HG03565 (cell line): Measurements from ENCODE around the gene SH3GLB2.
"Not testable (repeated sequence)": the region's sequence is repeated elsewhere in the genome, so short reads cannot be mapped to it uniquely, and the experiment has no call there.

Experiments
- ATAC-seq: cut with Tn5 transposase; IDR thresholded peaks from one replicate; pipeline ENCODE4 v1.9.1; 2021; ENCODE audit warnings: mild to moderate bottlenecking, moderate library complexity; ENCODE audit not compliant: unreplicated experiment

Gene SH3GLB2

DNA sequence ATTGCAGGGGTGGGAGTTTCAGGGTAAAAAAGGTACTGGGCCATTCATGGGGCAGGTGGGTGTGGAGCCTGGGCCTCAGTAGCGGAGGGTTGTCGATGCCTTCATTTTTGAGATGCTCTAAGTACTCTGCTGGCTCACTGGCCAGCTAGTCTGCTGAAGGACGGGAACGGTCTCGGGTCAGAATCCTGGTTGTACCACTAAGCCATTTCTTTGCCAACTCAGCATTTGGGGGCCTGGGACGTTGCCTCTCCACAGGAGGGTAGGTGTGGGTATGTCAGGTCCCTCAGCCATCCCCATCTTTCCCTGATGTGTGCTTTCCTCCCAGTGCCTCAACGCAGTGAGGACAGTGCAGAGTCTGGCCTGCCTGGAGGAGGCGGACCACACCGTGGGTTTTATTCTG is 25.1 kb downstream of the SH3GLB2 start:
- no peak for ATAC-seq

DNA sequence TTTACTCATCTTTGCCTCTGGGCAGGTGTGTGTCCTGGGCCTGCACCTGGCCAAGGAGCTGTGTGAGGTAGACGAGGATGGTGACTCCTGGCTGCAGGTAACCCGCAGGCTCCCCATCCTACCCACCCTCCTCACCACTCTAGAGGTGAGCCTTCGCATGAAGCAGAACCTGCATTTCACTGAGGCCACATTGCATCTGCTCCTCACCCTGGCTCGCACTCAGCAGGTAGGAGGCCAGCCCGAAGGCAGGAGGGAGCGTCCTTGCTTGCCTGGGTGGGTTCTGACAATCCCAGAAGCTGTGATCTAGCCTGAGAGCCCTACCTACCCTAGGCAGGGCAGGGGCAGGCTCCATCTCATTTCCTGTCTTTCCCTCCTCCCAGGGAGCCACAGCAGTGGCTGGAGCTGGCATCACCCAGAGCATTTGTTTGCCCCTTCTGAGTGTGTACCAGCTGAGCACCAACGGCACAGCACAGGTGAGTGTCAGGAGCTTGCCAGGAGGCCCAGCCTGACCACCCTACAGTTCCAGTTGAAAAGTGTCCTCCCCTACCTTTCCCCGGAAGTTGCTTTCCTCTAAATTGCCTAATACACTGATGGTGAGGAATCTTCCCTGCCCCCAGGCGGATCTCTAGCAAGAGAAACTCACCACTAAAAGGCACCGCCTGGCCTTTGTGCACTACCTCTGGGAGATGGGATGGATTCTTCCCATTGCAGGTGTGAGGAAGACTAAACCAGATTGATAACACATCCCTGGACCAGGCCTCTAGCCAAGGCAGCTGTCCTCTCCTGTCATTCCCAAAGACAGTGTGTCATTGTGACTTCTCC is 26.4 kb downstream of the SH3GLB2 start:
- ATAC-seq = no peak

DNA sequence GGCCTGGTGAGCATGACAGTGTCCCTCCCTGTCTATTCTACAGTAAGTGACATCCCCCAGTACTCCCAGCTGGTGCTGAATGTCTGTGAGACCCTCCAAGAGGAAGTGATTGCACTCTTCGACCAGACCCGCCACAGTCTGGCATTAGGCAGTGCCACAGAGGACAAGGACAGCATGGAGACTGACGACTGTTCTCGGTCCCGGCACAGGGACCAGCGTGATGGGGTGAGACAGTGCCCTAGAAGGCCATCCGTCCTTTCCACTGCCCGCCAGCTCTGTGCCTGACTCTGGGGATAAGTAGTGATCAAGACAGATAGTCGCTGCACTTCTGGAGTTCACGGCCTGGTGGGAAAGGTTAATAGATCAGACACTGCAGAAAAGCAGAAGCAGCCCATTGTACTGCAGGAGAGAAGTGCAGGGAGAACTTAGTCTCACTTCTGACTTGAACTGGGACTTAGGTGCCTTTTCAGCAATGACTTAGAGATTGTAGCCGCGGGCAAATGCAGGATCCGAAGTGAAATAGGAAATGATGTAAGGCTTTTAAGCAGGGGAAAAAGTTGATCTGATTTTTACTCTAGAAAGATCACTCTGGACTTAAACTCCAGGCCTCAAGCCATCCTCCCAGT is 28.4 kb downstream of the SH3GLB2 start:
- no peak for ATAC-seq

DNA sequence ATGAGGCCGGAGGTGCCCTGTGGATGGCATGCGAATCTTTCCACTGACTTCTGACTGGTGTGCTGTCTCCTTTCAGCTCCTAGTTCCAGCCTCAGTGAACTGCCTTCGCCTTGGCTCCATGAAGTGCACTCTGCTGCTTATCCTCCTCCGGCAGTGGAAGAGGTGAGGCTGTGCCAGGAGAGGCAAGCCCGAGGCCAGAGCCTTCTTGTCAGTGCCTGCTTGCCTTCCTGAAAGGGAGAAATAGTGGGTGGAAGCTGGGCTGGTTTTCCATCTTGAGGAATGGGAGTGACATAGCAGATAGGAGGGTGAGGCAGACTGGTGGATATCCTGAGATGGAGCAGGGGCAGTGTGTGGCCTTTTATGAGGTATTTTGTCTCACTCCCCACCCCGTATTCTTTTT is 29.7 kb downstream of the SH3GLB2 start:
- no peak for ATAC-seq

DNA sequence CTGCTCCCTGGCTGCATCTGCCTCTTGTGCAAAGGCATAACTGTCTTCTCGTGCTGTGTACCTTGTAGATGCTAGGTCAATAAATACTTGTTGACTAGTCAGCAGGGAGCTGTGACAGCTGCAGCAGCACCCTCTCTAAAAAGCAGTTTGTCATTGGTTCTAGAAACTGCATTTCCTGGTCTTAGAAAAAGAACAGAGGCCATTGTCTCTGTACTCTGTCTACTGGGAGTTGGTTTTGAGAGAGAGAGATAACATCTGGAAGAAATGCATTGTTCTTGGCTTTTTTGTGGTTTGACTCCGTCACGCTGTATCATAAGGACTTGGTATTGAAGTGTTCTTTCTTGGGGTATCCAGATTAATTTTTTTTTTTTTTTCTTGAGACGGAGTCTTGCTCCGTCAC is 32.3 kb downstream of the SH3GLB2 start:
- ATAC-seq = no peak

DNA sequence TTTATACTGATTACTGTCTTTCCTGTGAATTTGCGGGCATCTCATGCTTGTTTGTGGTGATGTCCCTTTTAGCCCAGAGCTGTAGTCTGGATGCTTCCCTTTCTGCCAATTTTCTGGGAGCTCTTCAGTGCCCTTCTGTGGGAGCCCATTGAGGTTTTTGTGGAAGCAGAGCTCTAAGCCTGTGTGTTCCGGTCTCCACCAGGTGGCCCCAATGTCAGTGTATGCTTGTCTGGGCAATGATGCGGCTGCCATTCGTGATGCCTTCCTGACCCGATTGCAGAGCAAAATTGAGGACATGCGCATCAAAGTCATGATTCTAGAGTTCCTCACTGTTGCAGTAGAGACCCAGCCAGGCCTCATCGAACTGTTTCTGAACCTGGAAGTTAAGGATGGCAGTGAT is 35.1 kb downstream of the SH3GLB2 start:
- ATAC-seq = no peak

DNA sequence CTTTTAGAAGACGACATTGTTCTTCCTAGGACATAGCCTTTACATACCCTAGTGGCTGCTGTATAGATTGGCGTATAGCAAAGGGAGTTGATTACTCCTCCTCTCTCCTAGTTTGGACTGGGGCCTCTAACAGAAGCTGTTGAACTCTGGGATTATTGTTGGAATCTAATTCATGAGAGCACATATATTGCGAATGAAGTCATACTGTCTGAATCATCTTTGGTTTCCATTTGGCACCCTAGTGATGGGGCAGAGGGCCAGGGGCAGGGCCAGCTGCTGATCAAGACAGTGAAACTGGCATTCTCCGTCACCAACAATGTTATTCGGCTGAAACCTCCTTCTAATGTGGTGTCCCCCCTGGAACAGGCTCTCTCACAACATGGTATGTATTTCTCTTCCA is 40.3 kb downstream of the SH3GLB2 start:
- ATAC-seq = no peak

DNA sequence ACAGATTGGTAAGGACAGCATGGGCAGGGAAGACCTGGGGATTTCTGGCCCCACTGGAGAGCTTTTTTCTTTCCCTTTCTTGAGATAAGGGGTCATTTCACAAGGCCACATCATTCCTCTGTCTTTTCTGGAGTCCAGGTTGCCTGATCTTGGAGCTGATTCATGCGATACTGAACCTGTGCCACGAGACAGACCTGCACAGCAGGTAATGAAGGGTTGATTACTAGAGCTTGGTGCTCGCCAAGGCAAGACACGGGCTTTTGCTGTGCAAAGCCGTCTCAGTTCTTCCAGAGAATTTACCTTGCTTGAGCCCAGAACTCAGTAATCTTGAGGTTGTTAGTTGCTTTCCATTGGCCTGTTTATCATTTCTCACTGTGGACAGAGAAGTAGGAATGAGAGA is 41.5 kb downstream of the SH3GLB2 start:
- no peak for ATAC-seq

DNA sequence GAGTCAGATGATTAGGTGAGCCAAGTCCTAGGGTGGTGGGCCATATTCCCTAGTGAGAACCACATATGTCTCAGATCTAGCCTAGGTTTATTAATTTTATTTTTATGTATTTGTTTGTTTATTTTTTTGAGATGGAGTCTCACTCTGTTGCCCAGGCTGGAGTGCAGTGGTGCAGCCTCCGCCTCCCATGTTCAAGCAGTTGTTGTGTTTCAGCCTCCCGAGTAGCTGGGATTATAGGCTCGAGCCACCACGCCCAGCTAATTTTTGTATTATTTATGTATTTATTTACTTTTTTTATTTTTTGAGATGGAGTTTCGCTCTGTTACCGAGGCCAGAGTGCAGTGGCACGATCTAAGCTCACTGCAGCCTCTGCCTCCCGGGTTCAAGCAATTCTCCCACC is 44.6 kb downstream of the SH3GLB2 start:
- ATAC-seq = no peak

DNA sequence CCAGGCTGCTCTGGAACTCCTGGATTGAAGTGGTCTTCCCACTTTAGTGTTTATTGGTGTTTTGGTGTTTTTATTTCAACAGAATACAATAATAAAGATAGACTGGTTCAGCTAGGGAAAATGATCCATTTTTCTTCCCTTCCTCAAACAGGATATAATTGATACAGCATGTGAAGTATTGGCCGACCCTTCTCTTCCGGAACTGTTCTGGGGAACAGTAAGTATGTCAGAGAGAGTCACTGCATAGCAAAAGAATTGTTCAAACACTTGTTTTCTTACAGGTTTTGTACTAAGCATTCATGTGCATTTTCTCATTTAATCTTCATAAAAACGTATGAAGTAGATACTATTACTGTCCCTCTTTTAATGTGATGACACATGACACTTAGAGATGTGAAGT is 49.0 kb downstream of the SH3GLB2 start:
- ATAC-seq = no peak

DNA sequence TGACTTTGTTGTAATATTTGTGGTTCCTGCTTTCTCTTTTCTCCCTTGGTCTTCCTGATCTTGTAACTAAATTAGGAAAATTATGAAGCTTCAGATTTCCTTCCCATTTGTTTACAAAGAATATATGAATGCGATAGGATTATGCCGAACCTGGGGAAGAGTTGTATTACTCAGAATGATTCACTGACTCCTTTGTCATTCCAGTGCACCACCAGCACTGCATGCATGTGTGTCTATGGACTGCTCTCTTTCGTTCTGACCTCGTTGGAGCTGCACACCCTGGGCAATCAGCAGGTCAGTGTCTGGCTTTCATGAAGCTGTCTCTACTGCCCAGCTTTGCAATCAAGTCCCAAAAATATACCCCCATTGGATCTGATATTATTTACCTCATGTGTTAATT is 55.2 kb downstream of the SH3GLB2 start:
- no peak for ATAC-seq

DNA sequence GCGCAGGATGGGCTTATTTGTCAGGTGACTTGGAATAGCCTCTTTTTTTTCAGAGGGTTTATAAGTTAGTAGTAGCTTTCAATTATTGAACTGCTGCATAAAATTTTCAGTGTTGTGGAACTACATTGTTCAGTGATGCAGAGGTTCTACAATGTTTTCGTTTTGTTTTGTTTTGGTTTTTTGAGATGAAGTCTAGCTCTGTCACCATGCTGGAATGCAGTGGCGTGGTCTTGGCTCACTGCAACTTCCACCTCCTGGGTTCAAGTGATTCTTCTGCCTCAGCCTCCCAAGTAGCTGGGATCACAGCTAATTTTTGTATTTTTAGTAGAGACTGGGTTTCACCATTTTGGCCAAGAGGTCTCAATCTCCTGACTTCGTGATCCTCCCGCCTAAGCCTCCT is 58.6 kb downstream of the SH3GLB2 start:
- no peak for ATAC-seq

DNA sequence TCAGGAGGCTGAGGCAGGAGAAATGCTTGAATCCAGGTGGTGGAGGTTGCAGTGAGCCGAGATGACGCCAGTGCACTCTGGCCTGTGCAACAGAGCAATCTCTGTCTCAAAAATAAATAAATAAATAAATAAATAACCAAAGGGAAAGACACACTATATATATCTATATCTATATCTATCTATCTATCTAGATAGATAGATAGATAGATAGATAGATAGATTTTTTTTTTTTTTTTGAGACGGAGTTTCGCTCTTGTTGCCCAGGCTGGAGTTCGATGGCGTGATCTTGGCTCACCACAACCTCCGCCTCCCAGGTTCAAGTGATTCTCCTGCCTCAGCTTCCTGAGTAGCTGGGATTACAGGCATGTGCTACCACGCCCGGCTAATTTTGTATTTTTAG is 66.7 kb downstream of the SH3GLB2 start:
- not testable (repeated sequence) for ATAC-seq
